Measurements from ENCODE around the gene SPOCK2.

Gene SPOCK2

DNA sequence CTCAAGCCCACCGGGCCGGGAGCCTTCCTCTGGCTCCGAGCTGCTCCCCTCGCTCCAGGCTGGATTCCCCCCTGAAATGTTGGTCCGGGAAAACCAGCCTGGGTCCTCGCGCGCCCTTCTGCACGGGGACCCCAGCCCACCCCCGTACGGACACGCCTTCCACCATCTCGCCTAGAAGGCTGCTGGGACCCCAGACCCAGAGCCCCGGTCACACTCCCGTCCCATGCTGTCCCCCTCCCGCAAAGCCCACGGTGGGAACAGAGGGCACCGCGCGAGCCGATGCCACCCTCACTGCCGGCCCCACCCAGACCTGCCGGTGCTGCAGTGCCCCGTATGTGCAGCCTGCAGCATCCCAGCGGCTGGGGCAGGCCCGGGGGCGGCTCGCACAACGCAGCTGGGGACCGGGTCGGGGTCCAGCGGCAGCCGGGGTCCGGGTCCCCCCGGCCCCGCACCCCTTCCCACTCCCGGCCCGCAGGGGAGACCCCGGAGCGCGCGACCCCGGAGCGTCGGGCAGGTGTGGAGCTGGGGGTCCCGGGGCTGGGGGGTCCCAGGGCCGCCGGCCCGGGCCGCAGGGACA lies 871 bp downstream of the SPOCK2 start:
- no peak for DNase-seq (ENCODE audit: low read depth)

DNA sequence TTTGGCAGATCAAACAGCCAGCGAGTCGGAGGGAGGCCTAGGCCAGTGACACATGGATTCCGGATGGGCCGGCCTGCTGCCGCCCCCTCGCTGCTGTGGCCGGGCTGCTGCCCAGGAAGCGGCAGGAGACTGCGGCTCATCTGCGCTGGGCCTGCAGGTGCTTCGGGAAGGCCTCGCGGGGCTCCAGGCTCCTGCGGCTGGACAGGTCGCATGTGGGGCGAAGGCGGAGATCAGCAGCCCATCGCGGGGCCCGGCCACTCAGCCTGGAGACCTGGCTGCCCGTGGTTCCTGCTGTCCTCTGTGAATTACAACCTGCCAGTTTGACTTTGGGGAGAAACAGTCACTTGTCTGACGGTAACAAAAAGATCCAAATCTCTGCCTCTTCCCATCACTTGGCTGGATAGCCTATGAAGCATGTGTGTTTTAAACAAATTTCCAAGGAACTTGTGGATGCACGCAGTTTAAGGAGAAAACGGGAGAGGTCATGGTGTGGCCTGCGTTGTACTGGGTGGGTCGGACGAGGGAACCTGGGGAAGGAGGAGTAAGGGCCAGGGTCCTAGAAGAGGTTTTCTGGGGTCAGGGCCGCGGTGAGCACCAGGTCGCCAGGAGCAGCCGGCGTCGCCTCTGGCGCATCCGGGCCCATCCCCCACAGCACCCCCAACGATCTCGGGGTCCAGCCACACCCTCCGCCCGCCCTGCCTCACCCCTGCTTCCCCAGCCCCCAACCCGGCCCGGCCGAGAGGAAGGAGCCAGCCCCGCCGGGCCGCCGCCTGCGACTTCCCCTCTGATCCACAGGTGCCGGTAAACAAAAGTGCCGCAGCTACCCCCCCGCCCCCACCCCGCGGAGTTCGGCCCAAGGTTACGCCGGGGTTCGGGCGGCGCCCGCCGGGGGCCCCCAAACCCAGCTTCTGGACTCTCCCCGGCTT lies 1.6 kb downstream of the SPOCK2 start:
- DNase-seq (ENCODE audit: low read depth), result no peak

DNA sequence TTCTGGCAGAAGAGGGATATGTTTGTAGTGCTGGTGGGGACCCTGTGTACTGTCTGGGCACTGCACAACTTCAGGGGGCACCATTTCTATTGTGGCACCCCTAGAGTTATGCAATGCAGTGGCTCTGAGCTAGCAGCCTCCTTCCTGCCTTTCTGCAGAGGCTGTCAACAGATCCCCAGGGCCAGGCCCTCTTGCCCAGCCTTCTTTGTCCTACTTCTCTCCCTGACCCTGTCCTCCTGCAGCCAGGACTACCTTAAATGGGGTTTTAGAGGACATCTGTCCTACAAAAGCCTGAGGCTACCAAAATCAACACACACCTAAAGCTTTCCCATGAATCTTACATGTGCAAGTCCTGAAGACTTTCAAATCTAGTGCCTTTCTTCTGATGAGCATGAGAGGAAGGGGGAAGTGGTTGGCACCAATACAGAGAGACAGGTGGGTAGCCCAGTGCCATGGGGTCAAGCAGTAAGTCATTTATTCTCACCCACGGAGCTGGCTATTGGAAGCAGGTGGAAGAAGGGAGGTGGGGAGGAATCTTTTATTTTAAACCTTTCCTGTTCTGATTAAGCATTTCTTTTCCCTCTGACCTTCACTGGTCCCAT lies 2.4 kb downstream of the SPOCK2 start:
- no peak for DNase-seq (ENCODE audit: low read depth)

DNA sequence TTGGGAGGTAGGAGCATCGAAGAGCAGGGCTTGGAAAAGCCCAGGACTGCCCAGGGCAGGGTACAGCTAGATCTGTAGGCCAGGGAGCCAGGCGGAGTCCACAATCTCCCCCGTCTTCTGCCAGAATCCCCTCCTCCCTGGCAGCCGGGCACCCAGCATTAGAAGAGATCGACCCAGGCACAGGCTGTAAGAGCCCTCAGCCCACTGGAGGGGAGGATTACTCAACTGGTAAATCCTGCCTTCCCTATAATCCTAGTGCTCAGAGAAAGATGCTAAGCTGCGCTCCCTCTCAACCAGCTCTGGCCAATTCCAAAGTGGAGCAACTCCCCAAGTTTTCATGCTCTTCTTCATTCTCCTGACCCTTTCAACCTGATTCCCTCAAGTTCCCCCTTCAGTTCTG lies 3.2 kb downstream of the SPOCK2 start:
- no peak for DNase-seq (ENCODE audit: low read depth)

DNA sequence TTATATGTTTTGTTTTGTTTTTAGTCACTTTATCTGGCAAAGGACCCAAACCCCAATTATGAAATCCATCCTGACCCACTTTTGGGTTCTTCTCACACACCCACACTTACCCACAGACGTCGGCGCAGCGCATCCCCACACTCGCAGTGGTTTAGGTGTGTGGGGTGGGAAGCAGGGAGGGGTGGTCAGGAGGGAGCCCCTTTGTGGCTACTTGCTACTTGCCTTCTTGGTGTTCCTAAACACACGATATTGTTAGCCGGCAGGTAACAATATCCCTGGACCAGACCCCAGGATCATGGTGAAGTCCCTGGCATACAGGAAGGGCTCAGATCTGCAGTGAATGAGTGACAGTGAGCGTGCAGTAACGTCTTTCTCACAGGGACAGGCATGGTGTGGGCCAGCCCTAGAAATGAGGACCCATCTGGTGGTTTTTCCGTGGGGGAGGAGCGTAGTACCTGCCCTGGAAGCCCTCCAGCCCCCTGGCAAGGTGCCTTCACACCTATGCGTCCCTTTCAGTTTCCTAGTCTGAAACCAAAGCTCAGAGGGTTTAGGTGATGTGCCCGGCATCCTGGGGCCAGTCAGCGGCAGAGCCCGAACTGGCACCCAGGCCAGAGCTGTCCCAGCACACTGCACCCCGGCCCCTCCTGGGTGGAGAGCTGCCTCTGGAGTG lies 4.4 kb downstream of the SPOCK2 start:
- DNase-seq (ENCODE audit: low read depth), result no peak

DNA sequence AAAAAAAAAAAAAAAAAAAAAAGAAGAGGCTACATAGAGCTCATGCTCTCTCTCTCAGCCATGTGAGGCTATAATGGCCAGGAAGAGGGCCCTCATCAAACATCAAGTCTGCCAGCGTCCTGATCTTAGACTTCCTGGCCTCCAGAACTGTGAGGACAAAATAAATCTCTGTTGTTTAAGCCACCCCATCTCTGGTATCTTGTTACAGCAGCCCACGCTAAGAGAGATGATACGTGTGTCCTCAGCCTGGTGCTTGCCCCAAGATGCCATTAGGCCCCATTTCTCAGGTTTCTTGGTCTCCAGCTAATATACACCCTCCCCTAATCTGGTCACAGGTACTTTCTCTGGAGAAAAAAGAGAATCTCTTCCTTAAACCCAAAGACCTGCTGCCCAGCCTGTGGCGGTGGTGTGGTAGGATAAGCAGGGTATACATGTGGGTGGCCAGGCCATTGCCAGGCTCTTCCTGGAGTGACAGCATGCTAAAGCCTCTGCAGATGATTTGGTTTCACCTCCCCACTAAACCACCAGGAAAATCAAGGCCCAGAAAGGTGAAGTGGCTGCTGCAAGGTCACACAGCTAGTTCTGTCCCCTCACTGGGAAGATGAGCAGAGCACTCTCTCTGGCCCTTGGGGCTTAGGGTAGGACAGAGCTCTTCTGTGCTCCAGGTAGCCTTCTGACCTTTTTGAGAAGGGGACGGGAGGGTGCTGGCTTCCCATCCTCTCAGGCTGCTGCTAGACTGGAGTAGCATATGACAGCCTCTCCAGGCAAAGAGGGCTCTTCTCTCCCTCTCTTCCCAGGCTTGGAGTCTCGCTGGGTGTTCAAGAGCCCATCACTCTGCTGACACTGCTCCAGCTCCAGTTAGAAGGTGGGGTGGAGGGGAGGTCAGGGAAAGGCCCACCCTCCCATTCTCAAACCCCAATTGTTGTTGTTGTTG lies 5.2 kb downstream of the SPOCK2 start:
- no peak for DNase-seq (ENCODE audit: low read depth)

DNA sequence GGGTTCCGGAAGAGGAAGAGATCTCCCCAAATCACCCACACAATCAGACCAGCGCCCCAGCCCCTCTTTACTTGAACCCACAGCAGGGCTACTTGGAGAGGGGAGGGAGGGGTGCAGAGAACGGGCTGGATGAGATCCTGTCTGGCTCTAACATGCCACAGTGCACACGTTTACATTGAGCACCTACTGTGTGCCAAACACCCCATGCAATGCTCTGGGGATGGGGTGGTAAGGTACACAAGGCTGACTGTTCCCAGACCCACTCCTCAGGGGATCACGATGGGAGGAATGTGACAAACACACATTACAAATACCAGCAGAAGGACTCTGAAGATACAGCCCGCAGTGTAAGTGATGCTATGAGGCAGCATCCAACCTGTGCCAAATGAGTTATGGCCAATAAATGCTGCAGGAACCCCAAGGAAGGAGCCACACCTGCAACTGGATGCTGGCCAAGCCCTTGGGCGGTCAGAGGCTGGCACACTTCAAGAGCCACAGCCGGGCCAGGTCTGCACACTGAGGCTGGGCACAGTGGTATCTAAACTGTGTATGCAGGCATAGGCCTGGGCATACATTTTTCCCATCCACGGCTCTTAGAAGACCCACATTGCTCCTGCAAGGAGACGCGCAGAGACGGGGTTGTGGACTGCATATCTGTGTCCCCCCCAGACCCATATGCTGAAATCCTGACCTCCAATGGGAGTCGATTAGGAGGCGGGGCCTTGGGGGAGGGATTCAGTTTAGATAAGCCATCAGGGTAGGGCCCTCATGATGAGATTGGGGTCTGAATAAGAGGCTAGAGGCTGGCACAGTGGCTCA lies 6.4 kb downstream of the SPOCK2 start:
- no peak for DNase-seq (ENCODE audit: low read depth)

- no peak for DNase-seq (ENCODE audit: low read depth)
Measured at GRCh38 chr10:72081210-72081609, 7.1 kb downstream of the SPOCK2 start.

GRCh38 chr10:72080042-72080975 lies 8.0 kb downstream of the SPOCK2 start:
- DNase-seq (ENCODE audit: low read depth), result no peak

DNA sequence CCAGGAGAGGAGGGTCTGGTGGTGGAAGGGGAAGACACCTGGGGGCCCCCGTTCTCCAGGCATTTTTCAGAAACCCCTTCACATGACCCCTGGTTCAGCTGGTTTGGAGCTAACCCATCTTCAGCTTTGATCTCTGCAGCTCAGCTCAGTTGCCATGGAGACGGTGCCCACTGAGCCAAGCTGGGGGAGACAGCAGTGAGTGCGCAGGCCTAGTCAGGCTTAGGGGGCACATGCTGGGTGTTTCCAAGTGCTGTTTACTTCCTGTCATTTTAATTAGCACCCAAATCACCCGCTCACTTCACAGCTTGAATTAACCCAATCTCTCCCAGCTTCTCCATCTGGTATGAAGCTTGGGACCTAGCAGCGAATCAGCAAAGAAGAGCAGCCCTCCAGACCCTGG lies 9.0 kb downstream of the SPOCK2 start:
- DNase-seq (ENCODE audit: low read depth), result no peak

DNA sequence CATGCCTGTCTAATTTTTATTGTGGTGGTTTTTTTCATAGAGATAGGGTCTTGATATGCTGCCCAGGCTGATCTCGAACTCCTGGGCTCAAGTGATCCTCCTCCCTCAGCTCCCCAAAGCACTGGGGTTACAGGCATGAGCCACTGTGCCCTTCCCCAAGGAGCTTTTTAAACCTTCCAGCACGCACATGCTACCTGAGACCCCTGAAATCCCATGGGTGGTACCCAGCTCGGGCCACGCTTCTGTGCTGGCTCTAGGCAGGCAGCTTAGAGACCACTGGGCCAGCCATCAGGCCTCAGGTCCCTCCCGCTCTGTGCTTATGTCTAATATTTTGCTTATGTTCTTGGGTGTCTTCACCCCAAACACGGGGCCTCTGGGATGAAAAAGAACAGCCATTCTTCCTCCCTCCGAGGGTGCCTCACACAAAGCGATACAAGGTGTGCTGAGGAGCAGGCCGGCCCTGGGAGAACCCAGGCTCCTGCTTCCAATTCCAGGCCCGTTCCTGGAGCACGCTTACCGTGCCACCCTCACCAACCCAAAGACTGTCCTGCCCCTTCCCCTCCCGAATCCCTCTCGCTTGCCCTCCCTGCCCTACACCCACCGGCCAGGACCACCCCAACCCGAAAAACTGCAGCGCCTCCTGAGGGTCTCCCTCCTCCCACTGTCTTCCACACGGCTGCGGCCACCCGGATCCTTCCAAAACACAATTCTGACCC lies 10.9 kb downstream of the SPOCK2 start:
- DNase-seq (ENCODE audit: low read depth), result no peak

DNA sequence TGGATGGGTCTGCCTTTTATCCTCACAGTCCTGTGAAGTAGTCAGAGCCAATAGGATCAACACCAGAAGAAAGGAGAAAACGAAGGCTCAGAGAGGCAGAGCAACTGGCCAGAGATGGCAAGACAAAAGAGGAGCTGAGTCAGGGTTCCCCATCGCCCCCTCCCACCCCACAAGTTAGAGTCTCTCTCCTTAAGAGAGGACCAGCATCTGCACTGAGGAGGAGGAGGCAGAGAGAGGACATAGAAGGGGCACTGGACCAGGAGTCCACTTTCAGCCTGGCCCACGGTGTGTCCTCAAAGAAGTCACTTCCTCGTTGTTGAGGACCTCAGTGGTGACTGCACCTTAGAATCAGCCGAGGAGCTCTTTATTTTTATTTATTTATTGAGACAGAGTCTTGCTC lies 11.6 kb downstream of the SPOCK2 start:
- DNase-seq (ENCODE audit: low read depth), result no peak

GRCh38 chr10:72075376-72076115 lies 12.8 kb downstream of the SPOCK2 start:
- DNase-seq (ENCODE audit: low read depth), result no peak

DNA sequence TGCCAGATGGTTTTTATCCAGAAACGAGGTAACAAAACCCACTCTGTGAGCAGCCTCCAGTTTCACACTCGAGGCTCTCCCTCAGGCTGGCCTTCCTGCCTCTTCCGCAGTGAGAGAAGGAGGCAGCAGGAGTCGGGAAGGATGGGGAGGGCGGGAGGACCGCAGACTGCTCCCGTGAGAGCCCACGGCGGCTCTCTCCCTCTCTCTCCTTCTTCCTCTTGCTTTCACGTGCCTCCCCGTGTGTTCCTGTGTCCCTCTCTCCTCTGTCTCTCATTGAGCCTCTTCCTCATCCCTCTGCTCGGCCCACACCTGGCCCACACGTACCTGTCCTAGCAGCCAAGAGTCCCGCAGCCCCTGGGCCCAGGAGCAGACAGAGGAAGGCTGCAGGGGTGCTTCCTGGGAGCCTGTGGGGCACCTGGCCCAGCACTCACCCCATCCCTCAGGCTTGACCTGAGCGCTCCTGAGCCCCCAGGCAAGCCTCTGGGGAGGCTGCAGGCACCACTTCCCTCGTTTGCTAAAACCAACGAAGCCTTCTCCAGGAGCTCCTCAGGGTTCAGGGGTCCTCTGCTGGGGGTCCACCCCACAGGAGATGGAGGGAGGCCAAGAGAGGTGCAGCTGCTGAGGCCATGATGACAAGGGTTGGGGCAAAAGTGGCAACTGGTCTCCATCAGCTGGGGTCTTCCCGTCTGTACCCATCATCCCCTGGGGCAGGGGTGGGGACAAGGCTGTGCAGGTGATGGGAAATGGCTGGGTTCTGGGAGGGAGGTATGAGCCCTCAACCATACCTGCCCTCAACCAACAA lies 13.6 kb downstream of the SPOCK2 start:
- no peak for DNase-seq (ENCODE audit: low read depth)

- no peak for DNase-seq (ENCODE audit: low read depth)
Measured at GRCh38 chr10:72073708-72074573, 14.4 kb downstream of the SPOCK2 start.

DNA sequence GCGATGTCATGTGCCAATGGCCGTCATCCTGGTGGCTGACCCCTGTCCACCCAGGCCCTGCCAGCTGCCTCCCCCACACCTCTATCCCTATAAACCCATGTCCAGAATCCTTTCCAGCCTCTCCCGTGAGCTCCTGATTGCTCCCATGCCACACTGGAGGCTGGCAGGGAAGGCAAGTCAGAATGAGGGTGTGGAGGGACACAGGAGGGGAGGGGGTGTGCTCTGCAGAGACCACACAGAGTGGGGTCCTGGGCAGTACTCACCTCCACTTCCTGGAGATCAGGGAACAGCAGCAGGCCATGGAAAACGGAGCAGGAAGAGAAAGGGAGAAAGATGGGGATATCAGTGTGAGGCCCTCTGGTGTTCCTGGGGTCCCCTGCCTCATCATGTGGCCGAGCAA lies 15.7 kb downstream of the SPOCK2 start:
- no peak for DNase-seq (ENCODE audit: low read depth)
